ENCODE results near the gene FAM227B. TPM values are rescaled to one million over a fixed set of nuclear protein-coding genes. Genes with fewer than 3 reads are reported as not detected.

FAM227B gene
- polyA plus RNA-seq, 1 experiment, result 5.0 TPM

DNA sequence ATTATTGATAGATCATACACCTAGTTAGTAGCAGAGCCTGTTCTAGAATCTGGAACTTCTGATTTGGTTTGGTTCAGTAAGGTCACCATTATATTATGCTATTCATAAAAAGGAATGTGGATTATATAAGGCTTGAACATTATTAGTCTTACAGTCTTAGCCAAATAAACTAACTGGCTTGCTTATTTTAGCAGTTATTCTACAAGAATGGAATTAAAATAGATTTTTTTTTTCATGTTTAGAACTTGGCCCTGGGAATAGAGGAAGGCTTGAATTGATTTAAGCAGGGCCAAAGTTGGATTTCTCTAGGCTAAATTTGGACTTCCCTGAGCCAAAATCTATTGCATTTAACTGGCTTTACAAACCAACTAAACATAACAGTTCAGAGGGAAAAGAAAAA, 24.7 kb upstream of the FAM227B start:
- ChIA-PET POLR2A (interaction anchor here (0.7 kb wide), 1 partner anchor 424 kb away, joined by 3 read pairs; no protein-coding TSS in a partner anchor), CTCF (interaction anchor here (0.6 kb wide), 1 partner anchor 12 kb away, joined by 3 read pairs; no protein-coding TSS in a partner anchor)
- no peak overlapping the region for H3K4me3 ChIP-seq (ENCODE audit: low read depth, low read length)
- peaks cover 2% of the 10 kb centered on the region; the same call in 1 of the 2 replicates for H3K36me3 ChIP-seq (ENCODE audit: control insufficient read depth, insufficient read depth, low read length)
- no peak for TF ChIP-seq CTCF (IDR thresholded peaks at IDR 0.05; ENCODE audit: insufficient read depth, low read depth, low read length)
- no peaks in the 10 kb centered on the region for H3K27me3 ChIP-seq (ENCODE audit: control insufficient read depth, insufficient read depth, low read length)
- no peak for DNase-seq (ENCODE audit: low read depth)

GRCh38 chr15:49644364-49644794, 23.8 kb upstream of the FAM227B start:
- CTCF ChIA-PET, result no interaction called here
- no peak for DNase-seq (ENCODE audit: low read depth)
- Histone ChIP-seq H3K36me3 (ENCODE audit: control insufficient read depth, insufficient read depth, low read length) (peaks cover 2% of the 10 kb centered on the region; the same call in 1 of the 2 replicates), H3K27me3 (ENCODE audit: control insufficient read depth, insufficient read depth, low read length) (no peaks in the 10 kb centered on the region), H3K4me3 (ENCODE audit: low read depth, low read length) (no peak overlapping the region)
- no peak for TF ChIP-seq CTCF (IDR thresholded peaks at IDR 0.05; ENCODE audit: insufficient read depth, low read depth, low read length)
- POLR2A ChIA-PET, result no interaction called here

DNA sequence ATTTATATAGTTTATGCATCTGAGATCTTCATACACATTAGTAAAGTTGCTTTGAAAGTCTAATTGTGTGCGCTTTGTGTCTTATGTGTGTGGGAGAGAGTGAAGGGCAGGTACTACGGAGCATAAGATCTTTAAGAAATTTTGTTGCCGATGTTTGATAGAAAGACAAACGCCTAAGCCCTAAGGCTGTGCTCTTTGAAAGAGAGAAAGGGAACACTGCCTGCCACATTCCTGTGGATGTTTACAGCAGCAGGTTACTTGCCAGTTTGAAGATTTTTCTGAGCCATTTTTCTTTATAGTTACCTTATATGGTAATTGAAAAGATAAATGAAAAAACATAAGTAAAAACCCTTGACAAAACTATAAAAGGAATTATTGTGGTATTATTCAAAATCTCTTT, 17.2 kb upstream of the FAM227B start:
- DNase-seq (ENCODE audit: low read depth), result no peak
- ChIA-PET CTCF (no interaction called here), POLR2A (no interaction called here)
- Histone ChIP-seq H3K27me3 (ENCODE audit: control insufficient read depth, insufficient read depth, low read length) (no peaks in the 10 kb centered on the region), H3K36me3 (ENCODE audit: control insufficient read depth, insufficient read depth, low read length) (peaks cover 1% of the 10 kb centered on the region; the same call in 1 of the 2 replicates), H3K4me3 (ENCODE audit: low read depth, low read length) (no peak overlapping the region)
- TF ChIP-seq CTCF (IDR thresholded peaks at IDR 0.05; ENCODE audit: insufficient read depth, low read depth, low read length), result no peak

DNA sequence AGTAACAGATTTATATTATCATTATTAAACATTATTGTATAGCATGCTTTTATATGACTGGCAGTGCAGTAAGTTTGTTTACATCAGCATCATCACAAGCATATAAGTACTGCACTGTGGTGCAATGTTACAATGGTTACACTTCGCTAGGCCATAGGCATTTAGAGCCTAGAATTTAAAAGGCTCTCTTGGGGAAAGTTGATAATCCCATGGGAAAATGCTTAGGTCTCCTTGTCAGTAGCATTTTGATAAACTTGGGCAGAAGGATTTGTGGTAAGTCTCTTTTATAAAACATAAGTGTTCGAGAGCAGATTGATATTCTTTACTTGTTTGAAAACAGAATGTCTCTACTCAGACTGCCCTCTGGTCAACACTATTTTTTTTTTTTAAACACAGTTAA, 7.8 kb upstream of the FAM227B start:
- TF ChIP-seq CTCF (IDR thresholded peaks at IDR 0.05; ENCODE audit: insufficient read depth, low read depth, low read length), result no peak
- no peak overlapping the region for H3K4me3 ChIP-seq (ENCODE audit: low read depth, low read length)
- H3K36me3 ChIP-seq (ENCODE audit: control insufficient read depth, insufficient read depth, low read length), result peaks cover 5% of the 10 kb centered on the region
- ChIA-PET CTCF (interaction anchor here (1.2 kb wide), 1 partner anchor 346 kb away, joined by 3 read pairs; no protein-coding TSS in a partner anchor), POLR2A (interaction anchor here (0.5 to 1.0 kb wide), 2 partner anchors 138 to 274 kb away, joined by 3 read pairs; no protein-coding TSS in a partner anchor)
- H3K27me3 ChIP-seq (ENCODE audit: control insufficient read depth, insufficient read depth, low read length), result no peaks in the 10 kb centered on the region
- no peak for DNase-seq (ENCODE audit: low read depth)

DNA sequence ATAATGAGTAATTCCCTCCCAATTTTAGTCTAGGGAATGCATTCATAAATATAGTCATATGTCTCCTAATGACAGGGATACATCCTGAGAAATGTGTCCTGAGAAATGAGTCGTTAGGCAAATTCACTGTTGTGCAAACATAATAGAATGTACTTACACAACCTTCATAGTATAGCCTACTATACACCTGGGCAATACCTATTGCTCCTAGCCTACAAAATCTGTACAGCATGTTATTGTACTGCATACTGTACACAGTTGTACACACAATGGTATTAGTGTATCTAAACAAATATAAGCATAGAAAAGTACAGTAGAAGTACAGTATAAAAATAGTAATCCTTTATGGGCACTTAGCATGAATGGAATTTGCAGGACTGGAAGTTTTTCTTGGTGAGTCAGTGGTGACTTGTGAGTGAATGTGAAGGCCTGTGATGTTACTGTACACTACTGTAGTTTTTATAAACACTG, 6.8 kb upstream of the FAM227B start:
- ChIA-PET POLR2A (no interaction called here), CTCF (interaction anchor here (0.7 kb wide), 1 partner anchor 188 kb away, joined by 3 read pairs; no protein-coding TSS in a partner anchor)
- TF ChIP-seq CTCF (IDR thresholded peaks at IDR 0.05; ENCODE audit: insufficient read depth, low read depth, low read length), result no peak
- Histone ChIP-seq H3K27me3 (ENCODE audit: control insufficient read depth, insufficient read depth, low read length) (no peaks in the 10 kb centered on the region), H3K36me3 (ENCODE audit: control insufficient read depth, insufficient read depth, low read length) (peaks cover 4% of the 10 kb centered on the region), H3K4me3 (ENCODE audit: low read depth, low read length) (no peak overlapping the region)
- peak; percentile 63 for DNase-seq (ENCODE audit: low read depth)

Data from BJ (cell line).